ENCODE results near the gene DNAJC21. TPM values are rescaled to one million over a fixed set of nuclear protein-coding genes. Genes with fewer than 3 reads are reported as not detected.

The DNAJC21 gene
- total RNA-seq, 5 donors from 2014 or later (not counting 1 experiment from before 2014, with no cell fraction given), result 46.2 to 56.0 (median 51.9) TPM

- 89% methylated on average over 2 of the region's 5 CpGs for WGBS (ENCODE audit: insufficient coverage)
Observed at GRCh38 chr5:34976347-34976746, 47.0 kb downstream of the DNAJC21 start.

GRCh38 chr5:34977934-34978613 lies 48.7 kb downstream of the DNAJC21 start:
- H3K27me3 ChIP-seq (replicated peaks in 1 of 2; ENCODE audit: control insufficient read depth in 2 of 2, extremely low read depth in 1 of 2, insufficient read depth in 2 of 2, low read length in 1 of 2), result peaks cover 0 to 2% of the 10 kb centered on the region in 2 experiments
- no peaks in the 10 kb centered on the region for H3K4me1 Mint-ChIP-seq
- CTCF ChIA-PET, result no interaction called here
- H3K9me3 ChIP-seq, result no peaks in the 10 kb centered on the region
- POLR2A ChIA-PET, result no interaction called here
- no peak overlapping the region for H3K4me3 ChIP-seq (ENCODE audit: control insufficient read depth in 1 of 2, extremely low read depth in 1 of 2, low read length in 1 of 2)
- no peaks in the 10 kb centered on the region for H3K36me3 ChIP-seq (ENCODE audit: control insufficient read depth in 2 of 2, extremely low read depth in 1 of 2, insufficient read depth in 1 of 2, low read length in 1 of 2)
- DNase-seq, result no peak
- peaks cover 0 to 9% (median 7%) of the 10 kb centered on the region in 3 donors for H3K9me3 Mint-ChIP-seq
- no peaks in the 10 kb centered on the region for H3K36me3 Mint-ChIP-seq
- no peak overlapping the region for H3K27ac ChIP-seq (ENCODE audit: low read length)
- H3K4me3 Mint-ChIP-seq, result no peak overlapping the region
- H3K4me1 ChIP-seq (ENCODE audit: control insufficient read depth in 1 of 2, extremely low read depth in 1 of 2, insufficient read depth in 2 of 2, low read length in 2 of 2), result no peaks in the 10 kb centered on the region
- ATAC-seq (replicated peaks in 1 of 4), result no peak
- H3K27me3 Mint-ChIP-seq, result peaks cover 6 to 9% of the 10 kb centered on the region in 2 donors
- whole genome bisulfite sequencing (ENCODE audit: insufficient coverage), result 92% methylated on average over 1 of the region's 2 CpGs
- H3K27ac Mint-ChIP-seq, result no peak overlapping the region

More at GRCh38 chr5:34976347-34976746, 47.0 kb downstream of the DNAJC21 start:
- no peaks in the 10 kb centered on the region for H3K4me1 ChIP-seq (ENCODE audit: control insufficient read depth in 1 of 2, extremely low read depth in 1 of 2, insufficient read depth in 2 of 2, low read length in 2 of 2)
- CTCF ChIA-PET, result no interaction called here
- H3K27ac Mint-ChIP-seq, result no peak overlapping the region
- H3K9me3 ChIP-seq, result no peaks in the 10 kb centered on the region
- DNase-seq (no peak), ATAC-seq (replicated peaks in 1 of 4) (no peak)
- H3K36me3 ChIP-seq (ENCODE audit: control insufficient read depth in 2 of 2, extremely low read depth in 1 of 2, insufficient read depth in 1 of 2, low read length in 1 of 2), result no peaks in the 10 kb centered on the region
- peaks cover 0 to 2% of the 10 kb centered on the region in 2 experiments for H3K27me3 ChIP-seq (replicated peaks in 1 of 2; ENCODE audit: control insufficient read depth in 2 of 2, extremely low read depth in 1 of 2, insufficient read depth in 2 of 2, low read length in 1 of 2)
- no peak overlapping the region for H3K4me3 Mint-ChIP-seq
- H3K4me1 Mint-ChIP-seq, result no peaks in the 10 kb centered on the region
- POLR2A ChIA-PET, result no interaction called here
- no peak overlapping the region for H3K27ac ChIP-seq (ENCODE audit: low read length)
- H3K9me3 Mint-ChIP-seq, result peaks cover 0 to 1% (median under 1%) of the 10 kb centered on the region in 3 donors
- H3K27me3 Mint-ChIP-seq, result peaks cover 5 to 6% of the 10 kb centered on the region in 2 donors
- no peak overlapping the region for H3K4me3 ChIP-seq (ENCODE audit: control insufficient read depth in 1 of 2, extremely low read depth in 1 of 2, low read length in 1 of 2)
- H3K36me3 Mint-ChIP-seq, result no peaks in the 10 kb centered on the region

GRCh38 chr5:34978681-34979080 lies 49.3 kb downstream of the DNAJC21 start:
- H3K4me3 Mint-ChIP-seq, result no peak overlapping the region
- no peaks in the 10 kb centered on the region for H3K36me3 ChIP-seq (ENCODE audit: control insufficient read depth in 2 of 2, extremely low read depth in 1 of 2, insufficient read depth in 1 of 2, low read length in 1 of 2)
- H3K9me3 Mint-ChIP-seq, result peaks cover 0 to 9% (median 7%) of the 10 kb centered on the region in 3 donors
- ChIA-PET CTCF (no interaction called here), POLR2A (no interaction called here)
- no peaks in the 10 kb centered on the region for H3K9me3 ChIP-seq
- peaks cover 6 to 9% of the 10 kb centered on the region in 2 donors for H3K27me3 Mint-ChIP-seq
- H3K27me3 ChIP-seq (replicated peaks in 1 of 2; ENCODE audit: control insufficient read depth in 2 of 2, extremely low read depth in 1 of 2, insufficient read depth in 2 of 2, low read length in 1 of 2), result peaks cover 0 to 2% of the 10 kb centered on the region in 2 experiments
- H3K36me3 Mint-ChIP-seq, result no peaks in the 10 kb centered on the region
- ATAC-seq (replicated peaks in 1 of 4), result no peak
- H3K4me1 ChIP-seq (ENCODE audit: control insufficient read depth in 1 of 2, extremely low read depth in 1 of 2, insufficient read depth in 2 of 2, low read length in 2 of 2), result no peaks in the 10 kb centered on the region
- no CpG with 5 or more reads among the region's 4 CpGs for WGBS (ENCODE audit: insufficient coverage)
- no peak for DNase-seq
- no peak overlapping the region for H3K27ac Mint-ChIP-seq
- H3K4me3 ChIP-seq (ENCODE audit: control insufficient read depth in 1 of 2, extremely low read depth in 1 of 2, low read length in 1 of 2), result no peak overlapping the region
- no peak overlapping the region for H3K27ac ChIP-seq (ENCODE audit: low read length)
- H3K4me1 Mint-ChIP-seq, result no peaks in the 10 kb centered on the region

- no peak for DNase-seq
- CTCF ChIA-PET, result interaction anchor here in 1 of 2 donors (0.6 kb wide), 1 partner anchor 251 kb away, joined by 5 read pairs; no protein-coding TSS in a partner anchor
- POLR2A ChIA-PET, result no interaction called here
- ATAC-seq (replicated peaks in 1 of 4), result no peak
- H3K4me1 Mint-ChIP-seq, result no peaks in the 10 kb centered on the region
- H3K27ac ChIP-seq (ENCODE audit: low read length), result no peak overlapping the region
- H3K27me3 ChIP-seq (replicated peaks in 1 of 2; ENCODE audit: control insufficient read depth in 2 of 2, extremely low read depth in 1 of 2, insufficient read depth in 2 of 2, low read length in 1 of 2), result peaks cover 0 to 5% of the 10 kb centered on the region in 2 experiments
- H3K4me3 Mint-ChIP-seq, result no peak overlapping the region
- no peaks in the 10 kb centered on the region for H3K36me3 Mint-ChIP-seq
- no CpG with 5 or more reads among the region's 4 CpGs for WGBS (ENCODE audit: insufficient coverage)
- no peaks in the 10 kb centered on the region for H3K4me1 ChIP-seq (ENCODE audit: control insufficient read depth in 1 of 2, extremely low read depth in 1 of 2, insufficient read depth in 2 of 2, low read length in 2 of 2)
- H3K9me3 ChIP-seq, result peaks cover 2% of the 10 kb centered on the region
- H3K4me3 ChIP-seq (ENCODE audit: control insufficient read depth in 1 of 2, extremely low read depth in 1 of 2, low read length in 1 of 2), result no peak overlapping the region
- no peak overlapping the region for H3K27ac Mint-ChIP-seq
- H3K36me3 ChIP-seq (ENCODE audit: control insufficient read depth in 2 of 2, extremely low read depth in 1 of 2, insufficient read depth in 1 of 2, low read length in 1 of 2), result no peaks in the 10 kb centered on the region
- peaks cover 8 to 22% of the 10 kb centered on the region in 2 donors for H3K27me3 Mint-ChIP-seq
- peaks cover 12 to 26% (median 23%) of the 10 kb centered on the region in 3 donors for H3K9me3 Mint-ChIP-seq
Observed at GRCh38 chr5:34982823-34983222, 53.5 kb downstream of the DNAJC21 start.

GRCh38 chr5:34986965-34987364 lies 57.6 kb downstream of the DNAJC21 start:
- ChIA-PET POLR2A (no interaction called here), CTCF (interaction anchor here in 1 of 2 donors (1.0 kb wide), 1 partner anchor 17 kb away, joined by 3 read pairs; no protein-coding TSS in a partner anchor)
- H3K4me3 Mint-ChIP-seq, result no peak overlapping the region
- H3K27ac ChIP-seq (ENCODE audit: low read length), result no peak overlapping the region
- H3K9me3 Mint-ChIP-seq, result peaks cover 12 to 20% (median 20%) of the 10 kb centered on the region in 3 donors
- peaks cover 2% of the 10 kb centered on the region for H3K9me3 ChIP-seq
- H3K27me3 ChIP-seq (replicated peaks in 1 of 2; ENCODE audit: control insufficient read depth in 2 of 2, extremely low read depth in 1 of 2, insufficient read depth in 2 of 2, low read length in 1 of 2), result peaks cover 0 to 12% of the 10 kb centered on the region in 2 experiments
- H3K27me3 Mint-ChIP-seq, result peaks cover 31 to 36% of the 10 kb centered on the region in 2 donors
- H3K4me1 ChIP-seq (ENCODE audit: control insufficient read depth in 1 of 2, extremely low read depth in 1 of 2, insufficient read depth in 2 of 2, low read length in 2 of 2), result no peaks in the 10 kb centered on the region
- H3K4me1 Mint-ChIP-seq, result no peaks in the 10 kb centered on the region
- no peaks in the 10 kb centered on the region for H3K36me3 ChIP-seq (ENCODE audit: control insufficient read depth in 2 of 2, extremely low read depth in 1 of 2, insufficient read depth in 1 of 2, low read length in 1 of 2)
- ATAC-seq (replicated peaks in 1 of 4) (no peak), DNase-seq (no peak)
- H3K4me3 ChIP-seq (ENCODE audit: control insufficient read depth in 1 of 2, extremely low read depth in 1 of 2, low read length in 1 of 2), result no peak overlapping the region
- H3K27ac Mint-ChIP-seq, result no peak overlapping the region
- no peaks in the 10 kb centered on the region for H3K36me3 Mint-ChIP-seq
- WGBS (ENCODE audit: insufficient coverage), result 86% methylated on average over 1 of the region's 1 CpG

GRCh38 chr5:34991486-34992238 lies 62.3 kb downstream of the DNAJC21 start:
- H3K36me3 Mint-ChIP-seq, result no peaks in the 10 kb centered on the region
- POLR2A ChIA-PET, result no interaction called here
- no peak for DNase-seq

More at GRCh38 chr5:34991486-34992238, 62.3 kb downstream of the DNAJC21 start:
- Mint-ChIP-seq H3K4me3 (no peak overlapping the region), H3K27ac (no peak overlapping the region), H3K9me3 (peaks cover 7 to 12% (median 10%) of the 10 kb centered on the region in 3 donors), H3K4me1 (no peaks in the 10 kb centered on the region), H3K27me3 (peaks cover 45 to 59% of the 10 kb centered on the region in 2 donors)
- Histone ChIP-seq H3K9me3 (peaks cover 2% of the 10 kb centered on the region), H3K4me1 (ENCODE audit: control insufficient read depth in 1 of 2, extremely low read depth in 1 of 2, insufficient read depth in 2 of 2, low read length in 2 of 2) (no peaks in the 10 kb centered on the region), H3K27me3 (replicated peaks in 1 of 2; ENCODE audit: control insufficient read depth in 2 of 2, extremely low read depth in 1 of 2, insufficient read depth in 2 of 2, low read length in 1 of 2) (peaks cover 0 to 12% of the 10 kb centered on the region in 2 experiments), H3K4me3 (ENCODE audit: control insufficient read depth in 1 of 2, extremely low read depth in 1 of 2, low read length in 1 of 2) (no peak overlapping the region), H3K27ac (ENCODE audit: low read length) (no peak overlapping the region), H3K36me3 (ENCODE audit: control insufficient read depth in 2 of 2, extremely low read depth in 1 of 2, insufficient read depth in 1 of 2, low read length in 1 of 2) (no peaks in the 10 kb centered on the region)
- no peak for ATAC-seq (replicated peaks in 1 of 4)
- CTCF ChIA-PET, result interaction anchor here (0.6 to 1.7 kb wide), 2 partner anchors 12 to 278 kb away, joined by 3 to 6 read pairs; no protein-coding TSS in a partner anchor
- no CpG with 5 or more reads among the region's 2 CpGs for WGBS (ENCODE audit: insufficient coverage)
